DND-41 (cell line): Measurements from ENCODE around the gene RNF10.

ENCODE experiments used
- CTCF ChIP-seq: IDR thresholded peaks from 2 replicates; pipeline ENCODE4 v1.5.1; 2012; ENCODE audit warnings: borderline replicate concordance, low read length, moderate library complexity, mild to moderate bottlenecking; ENCODE audit not compliant: poor library complexity, severe bottlenecking; ENCODE audit errors: extremely low read depth
- EZH2 ChIP-seq: IDR thresholded peaks from 3 replicates; pipeline ENCODE4 v1.6.1; 2012; ENCODE audit warnings: borderline replicate concordance, low read depth, mild to moderate bottlenecking, moderate library complexity, low read length, inconsistent platforms; ENCODE audit not compliant: severe bottlenecking

DNA sequence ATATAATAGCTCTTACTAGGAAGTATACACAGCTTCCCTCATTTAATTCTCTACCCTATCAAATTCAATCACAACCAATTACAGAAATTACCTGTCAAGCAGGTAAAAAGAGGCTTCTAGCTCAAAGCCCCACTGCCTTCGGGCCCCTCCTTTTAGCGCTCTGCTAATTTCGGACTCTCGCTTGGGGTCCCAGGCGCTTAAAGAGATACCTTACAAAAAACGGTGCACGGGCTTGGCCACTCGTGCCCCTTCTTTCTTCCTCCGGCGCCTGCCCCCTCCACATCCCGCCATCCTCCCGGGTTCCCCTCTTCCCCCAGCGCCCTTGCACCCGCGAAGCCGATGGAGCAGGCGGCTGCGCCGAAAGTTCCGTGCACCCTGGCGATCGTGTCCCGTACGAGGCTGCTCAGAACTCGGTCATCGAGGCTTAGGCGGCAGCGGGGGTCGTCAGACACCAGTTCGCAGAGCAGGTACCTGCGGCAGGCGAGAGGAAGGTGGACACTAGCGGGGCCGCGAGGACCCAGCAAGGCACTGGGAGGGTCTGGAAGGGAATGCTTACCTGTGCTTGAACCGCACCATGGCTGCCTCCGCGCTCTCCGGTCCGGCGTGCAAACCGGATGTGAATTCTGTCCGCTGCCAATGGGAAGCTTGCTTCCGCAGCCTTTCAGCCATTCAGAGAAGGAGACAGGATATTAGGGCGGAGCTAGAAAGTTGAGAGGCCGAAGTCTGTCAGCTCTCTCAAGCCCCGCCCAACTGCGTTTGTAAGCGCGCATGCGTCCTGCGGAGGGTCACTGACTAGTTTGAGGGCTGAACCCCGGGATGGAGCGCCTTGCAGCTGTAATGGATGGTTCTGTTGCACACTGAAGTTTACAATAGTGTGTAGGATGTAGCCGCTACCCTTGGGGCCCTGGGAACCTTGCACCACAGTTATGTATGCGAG lies 46.9 kb downstream of the RNF10 start, which contains the start of gene POP5:
- TF ChIP-seq CTCF (no peak), EZH2 (no peak)
